ENCODE data around the gene COP1. TPM values are rescaled to one million over a fixed set of nuclear protein-coding genes. Genes with fewer than 3 reads are reported as not detected.
"Not testable (repeated sequence)": the region's sequence is repeated elsewhere in the genome, so short reads cannot be mapped to it uniquely, and the experiment has no call there.

The COP1 gene
- total RNA-seq, 1 donor from 2014 or later = 72.2 TPM

DNA sequence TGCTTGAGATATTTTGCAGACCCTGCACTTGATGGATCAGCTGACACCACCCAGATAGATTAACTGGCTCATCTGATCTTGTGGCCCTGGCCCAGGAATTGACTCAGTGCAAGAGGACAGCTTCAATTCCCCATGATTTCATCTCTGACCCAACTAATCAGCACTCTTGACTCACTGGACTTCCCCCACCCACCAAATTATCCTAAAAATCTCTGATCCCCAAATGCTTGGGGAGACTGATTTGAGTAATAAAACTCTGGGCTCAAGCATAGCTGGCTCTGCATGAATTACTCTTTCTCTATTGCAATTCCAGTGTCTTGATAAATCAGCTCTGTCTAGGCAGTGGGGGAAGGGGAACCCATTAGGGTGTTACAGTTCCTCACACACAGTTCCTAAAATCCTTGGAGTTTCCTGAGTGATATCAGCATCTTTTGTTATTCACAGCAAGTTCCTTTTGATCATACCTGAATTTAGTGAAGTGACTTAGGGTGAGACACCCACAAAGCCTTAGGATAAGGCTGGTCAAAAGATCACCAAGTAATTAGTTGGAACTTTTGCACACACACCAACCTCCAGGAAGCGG lies 104.2 kb downstream of the COP1 start:
- Histone ChIP-seq H3K4me3 (no peak overlapping the region), H3K9me3 (peaks cover 6% of the 10 kb centered on the region), H3K27ac (no peak overlapping the region), H3K4me1 (no peaks in the 10 kb centered on the region), H3K27me3 (no peaks in the 10 kb centered on the region), H3K36me3 (peaks cover 4 to 37% of the 10 kb centered on the region in 2 donors)
- no peak for DNase-seq (ENCODE audit: extremely low spot score in 2 of 2)
- TF ChIP-seq POLR2A (IDR thresholded peaks at IDR 0.05) (no peak), POLR2AphosphoS5 (IDR thresholded peaks at IDR 0.05; ENCODE audit: insufficient read depth in 1 of 2, low read depth in 1 of 2) (no peak)
- TF ChIP-seq, protein P1, sequence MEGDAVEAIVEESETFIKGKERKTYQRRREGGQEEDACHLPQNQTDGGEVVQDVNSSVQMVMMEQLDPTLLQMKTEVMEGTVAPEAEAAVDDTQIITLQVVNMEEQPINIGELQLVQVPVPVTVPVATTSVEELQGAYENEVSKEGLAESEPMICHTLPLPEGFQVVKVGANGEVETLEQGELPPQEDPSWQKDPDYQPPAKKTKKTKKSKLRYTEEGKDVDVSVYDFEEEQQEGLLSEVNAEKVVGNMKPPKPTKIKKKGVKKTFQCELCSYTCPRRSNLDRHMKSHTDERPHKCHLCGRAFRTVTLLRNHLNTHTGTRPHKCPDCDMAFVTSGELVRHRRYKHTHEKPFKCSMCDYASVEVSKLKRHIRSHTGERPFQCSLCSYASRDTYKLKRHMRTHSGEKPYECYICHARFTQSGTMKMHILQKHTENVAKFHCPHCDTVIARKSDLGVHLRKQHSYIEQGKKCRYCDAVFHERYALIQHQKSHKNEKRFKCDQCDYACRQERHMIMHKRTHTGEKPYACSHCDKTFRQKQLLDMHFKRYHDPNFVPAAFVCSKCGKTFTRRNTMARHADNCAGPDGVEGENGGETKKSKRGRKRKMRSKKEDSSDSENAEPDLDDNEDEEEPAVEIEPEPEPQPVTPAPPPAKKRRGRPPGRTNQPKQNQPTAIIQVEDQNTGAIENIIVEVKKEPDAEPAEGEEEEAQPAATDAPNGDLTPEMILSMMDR (IDR thresholded peaks at IDR 0.05) = no peak
- intact Hi-C loops (cut with DNase I) = no loop called here

DNA sequence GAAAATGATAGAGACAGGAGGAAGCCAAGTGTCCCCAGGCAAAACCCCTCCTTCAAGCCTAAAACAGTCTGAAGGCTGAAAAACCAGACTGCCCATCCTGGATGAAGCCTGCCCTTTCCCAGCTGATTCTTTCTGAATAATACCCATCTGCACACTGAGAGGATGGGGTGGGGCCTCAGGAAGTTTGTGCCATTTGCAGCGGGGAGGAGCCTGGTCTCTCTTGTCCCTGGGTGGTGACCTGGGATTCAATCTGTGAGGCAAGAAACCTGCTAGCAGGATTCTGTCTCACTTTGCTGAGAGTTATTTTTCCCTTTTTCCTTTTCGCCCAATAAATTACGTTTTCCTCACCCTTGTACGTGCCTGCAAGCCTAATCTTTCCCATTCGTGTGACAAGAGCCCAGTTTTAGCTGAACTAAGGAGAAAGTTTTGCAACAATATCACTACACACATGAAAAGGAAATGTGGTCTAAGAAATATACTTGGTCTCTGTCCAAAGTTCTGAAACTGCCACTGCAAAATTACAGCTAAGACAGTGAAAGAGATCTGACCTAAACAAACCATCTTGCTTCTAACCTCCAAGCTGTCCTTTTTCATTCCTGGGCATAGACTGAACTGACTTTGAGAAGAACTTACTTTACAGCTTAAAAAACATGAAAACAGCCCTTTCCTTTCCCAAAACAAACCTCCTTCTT lies 105.0 kb downstream of the COP1 start:
- peaks cover 4 to 45% of the 10 kb centered on the region in 2 donors for H3K36me3 ChIP-seq
- TF ChIP-seq POLR2A (IDR thresholded peaks at IDR 0.05) = no peak
- TF ChIP-seq, protein P1 (IDR thresholded peaks at IDR 0.05) = no peak
- TF ChIP-seq POLR2AphosphoS5 (IDR thresholded peaks at IDR 0.05; ENCODE audit: insufficient read depth in 1 of 2, low read depth in 1 of 2) = no peak
- no peak overlapping the region for H3K4me3 ChIP-seq
- H3K4me1 ChIP-seq = no peaks in the 10 kb centered on the region
- intact Hi-C loops (cut with DNase I) = no loop called here
- no peaks in the 10 kb centered on the region for H3K27me3 ChIP-seq
- peaks cover 6% of the 10 kb centered on the region for H3K9me3 ChIP-seq
- DNase-seq (ENCODE audit: extremely low spot score in 2 of 2) = no peak
- no peak overlapping the region for H3K27ac ChIP-seq

DNA sequence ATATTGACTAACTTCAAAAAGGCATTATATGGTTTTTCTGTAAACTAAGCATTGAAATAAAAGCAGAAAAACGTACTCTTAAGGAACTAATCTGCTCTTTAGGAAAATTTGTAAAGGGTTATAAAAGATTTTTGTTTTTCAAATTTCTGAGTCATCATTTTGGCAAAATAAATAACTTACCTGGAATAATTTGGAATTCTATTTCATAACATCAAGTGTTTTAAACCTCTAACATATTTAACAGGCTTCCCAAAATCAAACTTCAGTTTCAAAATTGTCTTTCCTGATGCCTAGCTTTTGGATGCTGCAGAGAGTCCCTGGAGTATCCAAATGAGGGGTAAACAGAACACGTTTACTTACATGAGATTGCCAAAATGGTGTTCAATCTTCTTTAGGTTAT lies 108.5 kb downstream of the COP1 start:
- no peak overlapping the region for H3K4me3 ChIP-seq
- H3K27ac ChIP-seq = no peak overlapping the region
- H3K36me3 ChIP-seq = peaks cover 4 to 47% of the 10 kb centered on the region in 2 donors
- TF ChIP-seq, protein P1 (IDR thresholded peaks at IDR 0.05) = no peak
- no peak for TF ChIP-seq POLR2A (IDR thresholded peaks at IDR 0.05)
- no peak for TF ChIP-seq POLR2AphosphoS5 (IDR thresholded peaks at IDR 0.05; ENCODE audit: insufficient read depth in 1 of 2, low read depth in 1 of 2)
- no peaks in the 10 kb centered on the region for H3K27me3 ChIP-seq
- peaks cover 6% of the 10 kb centered on the region for H3K9me3 ChIP-seq
- no peaks in the 10 kb centered on the region for H3K4me1 ChIP-seq
- DNase-seq (ENCODE audit: extremely low spot score in 2 of 2) = no peak
- intact Hi-C loops (cut with DNase I) = no loop called here

DNA sequence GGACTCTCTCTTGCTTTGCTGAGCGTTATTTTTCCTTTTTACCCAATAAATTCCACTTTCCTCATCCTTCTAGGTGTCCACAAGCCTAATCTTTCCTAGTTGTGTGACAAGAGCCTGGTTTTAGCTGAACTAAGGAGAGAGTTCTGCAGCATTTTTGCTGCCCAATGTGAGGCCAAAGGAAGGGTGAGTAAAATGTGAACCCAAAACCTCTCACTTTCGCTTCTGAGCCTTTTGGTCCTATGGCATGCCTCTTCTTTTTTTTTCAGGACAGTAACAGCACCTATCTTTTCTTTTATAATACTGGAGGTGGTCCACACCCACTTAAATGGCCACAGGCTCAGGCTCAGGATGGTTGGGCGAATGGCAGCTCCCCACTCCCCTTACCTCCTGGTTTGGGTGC lies 111.1 kb downstream of the COP1 start:
- Histone ChIP-seq H3K27ac (no peak overlapping the region), H3K4me1 (no peaks in the 10 kb centered on the region), H3K4me3 (no peak overlapping the region), H3K9me3 (peaks cover 6% of the 10 kb centered on the region), H3K27me3 (no peaks in the 10 kb centered on the region), H3K36me3 (peaks cover 4 to 52% of the 10 kb centered on the region in 2 donors)
- TF ChIP-seq POLR2AphosphoS5 (IDR thresholded peaks at IDR 0.05; ENCODE audit: insufficient read depth in 1 of 2, low read depth in 1 of 2) (no peak), POLR2A (IDR thresholded peaks at IDR 0.05) (no peak)
- TF ChIP-seq, protein P1 (IDR thresholded peaks at IDR 0.05) = no peak
- intact Hi-C loops (cut with DNase I) = no loop called here
- DNase-seq (ENCODE audit: extremely low spot score in 2 of 2) = no peak

- H3K9me3 ChIP-seq = no peaks in the 10 kb centered on the region
- H3K27me3 ChIP-seq = no peaks in the 10 kb centered on the region
- peaks cover 5% of the 10 kb centered on the region for H3K4me1 ChIP-seq
- H3K4me3 ChIP-seq = no peak overlapping the region
- intact Hi-C loops (cut with DNase I) = no loop called here
- H3K36me3 ChIP-seq = peaks cover 0 to 10% of the 10 kb centered on the region in 2 donors
- no peak for DNase-seq (ENCODE audit: extremely low spot score in 2 of 2)
- TF ChIP-seq, protein P1 (IDR thresholded peaks at IDR 0.05) = no peak
- H3K27ac ChIP-seq = no peak overlapping the region
Observed at GRCh38 chr1:176090766-176091165, 116.3 kb downstream of the COP1 start.

- H3K4me1 ChIP-seq; DNase-seq (ENCODE audit: extremely low spot score in 2 of 2); H3K27me3 ChIP-seq; intact Hi-C loops (cut with DNase I); H3K9me3 ChIP-seq; H3K36me3 ChIP-seq; H3K27ac ChIP-seq; H3K4me3 ChIP-seq: not testable (repeated sequence)
Observed at GRCh38 chr1:176087746-176088145, 119.3 kb downstream of the COP1 start.

All from vagina (tissue), 2 donors.